Activated CD8-positive, alpha-beta T cell treated with anti-CD3 and anti-CD28 coated beads for 36 hours (primary cell): ENCODE data around the gene ACER3. TPM values are rescaled to one million over a fixed set of nuclear protein-coding genes. Genes with fewer than 3 reads are reported as not detected.

Experiments
- ATAC-seq: fragments of 200-7000 bp; cut with Tn5 transposase; one replicate; pipeline ENCODE4 v1.10.0; 2021; ENCODE audit warnings: mild to moderate bottlenecking, moderate library complexity
- CTCF ChIA-PET: fragments of 350-600 bp; sonication (Branson Sonifier 250); formaldehyde crosslinking; loops from one replicate; lab custom pipeline; 2021; ENCODE audit warnings: antibody characterized with exemption; lab: Charles Lee
- POLR2A ChIA-PET: fragments of 350-600 bp; sonication (Branson Sonifier 250); formaldehyde crosslinking; loops from one replicate; lab custom pipeline; 2021; ENCODE audit warnings: antibody characterized with exemption; lab: Charles Lee
- DNase-seq: peaks from one replicate; pipeline ENCODE4 v3.0.0-alpha.2; 2020
- H3K27ac Mint-ChIP-seq: one replicate; pipeline ENCODE4 v1.8.0; 2021; ENCODE audit warnings: mild to moderate bottlenecking, mixed read lengths
- H3K27me3 Mint-ChIP-seq: one replicate; pipeline ENCODE4 v1.8.0; 2021; ENCODE audit warnings: mixed read lengths
- H3K36me3 Mint-ChIP-seq: one replicate; pipeline ENCODE4 v1.8.0; 2021; ENCODE audit warnings: low read depth, mixed read lengths
- H3K4me1 Mint-ChIP-seq: one replicate; pipeline ENCODE4 v1.8.0; 2021; ENCODE audit warnings: low read depth, mixed read lengths
- H3K4me3 Mint-ChIP-seq: one replicate; pipeline ENCODE4 v1.8.0; 2021; ENCODE audit warnings: mild to moderate bottlenecking, moderate library complexity, mixed read lengths
- H3K9me3 Mint-ChIP-seq: one replicate; pipeline ENCODE4 v1.8.0; 2021; ENCODE audit warnings: mixed read lengths
- intact Hi-C: fragments of 100-400 bp; cut with micrococcal nuclease; formaldehyde crosslinking; loops from one replicate; pipeline ENCODE4 v1.10.0; 2022
- total RNA-seq, 2 experiments: library from RNA; stranded (reverse); gene quantifications; one replicate each; pipeline ENCODE4 v1.2.3, GENCODE V29; 2021
- TF ChIP-seq, protein P1 (sequence below): fragments of 200-600 bp; IDR thresholded peaks from one replicate; pipeline ENCODE4 v1.8.0; 2022; ENCODE audit warnings: antibody characterized with exemption, mild to moderate bottlenecking

Gene ACER3
- total RNA-seq, 2 experiments from 2014 or later: 10.0 to 10.2 TPM

DNA sequence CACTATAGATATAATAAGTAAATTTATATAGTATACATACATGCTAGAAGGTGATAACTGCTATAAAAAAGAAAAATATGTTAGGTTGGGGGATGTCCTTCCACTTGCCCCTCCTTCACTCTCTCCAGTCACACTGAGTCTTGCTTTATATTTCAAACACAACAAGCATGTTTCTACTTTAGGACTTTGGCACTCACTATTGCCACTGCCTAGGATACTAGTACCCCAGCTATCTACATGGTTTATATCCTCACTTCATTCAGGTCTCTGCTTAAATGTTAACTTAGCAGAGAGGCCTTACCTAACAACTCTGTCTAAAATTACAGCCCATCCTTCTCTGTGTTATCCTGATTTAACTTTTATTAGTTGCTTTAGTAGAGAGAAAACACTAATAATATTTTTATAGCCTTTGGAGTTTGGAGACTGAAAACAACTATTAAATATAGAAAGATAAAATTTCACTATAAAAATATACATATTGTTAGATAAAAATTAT lies 134.4 kb downstream of the ACER3 start:
- ChIA-PET POLR2A (no interaction called here), CTCF (no interaction called here)
- no peak for DNase-seq
- Mint-ChIP-seq H3K36me3 (no peaks in the 10 kb centered on the region), H3K4me1 (no peaks in the 10 kb centered on the region), H3K4me3 (no peak overlapping the region), H3K9me3 (no peaks in the 10 kb centered on the region), H3K27ac (no peak overlapping the region), H3K27me3 (no peaks in the 10 kb centered on the region)
- TF ChIP-seq, protein P1, sequence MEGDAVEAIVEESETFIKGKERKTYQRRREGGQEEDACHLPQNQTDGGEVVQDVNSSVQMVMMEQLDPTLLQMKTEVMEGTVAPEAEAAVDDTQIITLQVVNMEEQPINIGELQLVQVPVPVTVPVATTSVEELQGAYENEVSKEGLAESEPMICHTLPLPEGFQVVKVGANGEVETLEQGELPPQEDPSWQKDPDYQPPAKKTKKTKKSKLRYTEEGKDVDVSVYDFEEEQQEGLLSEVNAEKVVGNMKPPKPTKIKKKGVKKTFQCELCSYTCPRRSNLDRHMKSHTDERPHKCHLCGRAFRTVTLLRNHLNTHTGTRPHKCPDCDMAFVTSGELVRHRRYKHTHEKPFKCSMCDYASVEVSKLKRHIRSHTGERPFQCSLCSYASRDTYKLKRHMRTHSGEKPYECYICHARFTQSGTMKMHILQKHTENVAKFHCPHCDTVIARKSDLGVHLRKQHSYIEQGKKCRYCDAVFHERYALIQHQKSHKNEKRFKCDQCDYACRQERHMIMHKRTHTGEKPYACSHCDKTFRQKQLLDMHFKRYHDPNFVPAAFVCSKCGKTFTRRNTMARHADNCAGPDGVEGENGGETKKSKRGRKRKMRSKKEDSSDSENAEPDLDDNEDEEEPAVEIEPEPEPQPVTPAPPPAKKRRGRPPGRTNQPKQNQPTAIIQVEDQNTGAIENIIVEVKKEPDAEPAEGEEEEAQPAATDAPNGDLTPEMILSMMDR: no peak
- intact Hi-C loops: no loop called here
- no peak for ATAC-seq

DNA sequence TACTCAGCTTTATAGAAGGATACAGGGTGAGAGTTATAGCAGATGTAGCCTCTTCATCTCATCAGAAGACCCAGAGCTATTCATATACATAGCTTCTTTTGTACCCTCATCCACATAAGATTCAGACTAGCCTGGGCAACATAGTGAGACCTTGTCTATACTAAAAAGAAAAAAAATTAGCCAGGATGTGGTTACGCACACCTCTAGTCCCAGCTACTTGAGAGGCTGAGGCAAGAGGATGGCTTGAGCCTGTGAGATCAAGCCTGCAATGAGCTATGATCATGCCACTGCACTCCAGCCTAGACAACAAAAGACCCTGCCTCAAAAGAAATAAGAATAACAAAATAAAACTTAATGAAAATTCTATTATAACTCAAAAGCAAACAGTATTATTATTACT lies 136.8 kb downstream of the ACER3 start:
- H3K36me3 Mint-ChIP-seq: no peaks in the 10 kb centered on the region
- no peaks in the 10 kb centered on the region for H3K4me1 Mint-ChIP-seq
- no peak overlapping the region for H3K4me3 Mint-ChIP-seq
- TF ChIP-seq, protein P1: no peak
- DNase-seq: no peak
- H3K9me3 Mint-ChIP-seq: no peaks in the 10 kb centered on the region
- peak; percentile 27 for ATAC-seq
- H3K27me3 Mint-ChIP-seq: no peaks in the 10 kb centered on the region
- CTCF ChIA-PET: interaction anchor here (1.5 to 1.7 kb wide), 2 partner anchors 78 to 130 kb away, joined by 5 to 6 read pairs; no protein-coding TSS in a partner anchor
- POLR2A ChIA-PET: no interaction called here
- H3K27ac Mint-ChIP-seq: no peak overlapping the region
- intact Hi-C loops: no loop called here

DNA sequence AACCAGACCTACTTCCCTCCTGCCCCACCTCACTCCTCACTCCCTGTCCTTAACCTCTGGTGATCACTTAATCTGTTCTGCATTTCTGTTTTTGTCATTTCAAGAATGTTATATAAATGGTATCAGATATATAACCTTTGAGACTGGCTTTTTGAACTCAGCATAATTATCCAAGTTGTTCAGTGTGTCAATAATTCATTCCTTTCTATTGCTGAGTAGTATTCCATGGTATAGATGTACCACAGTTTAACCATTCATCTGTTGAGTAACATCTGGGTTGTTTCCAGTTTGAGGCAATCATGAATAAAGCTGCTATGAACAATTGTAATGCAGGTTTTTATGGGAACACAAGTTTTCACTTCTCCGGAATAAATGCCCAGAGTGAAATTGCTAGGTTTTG lies 138.9 kb downstream of the ACER3 start:
- TF ChIP-seq, protein P1: no peak
- ChIA-PET POLR2A (no interaction called here), CTCF (interaction anchor here (1.4 kb wide), 1 partner anchor 80 kb away, joined by 4 read pairs; no protein-coding TSS in a partner anchor)
- DNase-seq: no peak
- intact Hi-C loops: no loop called here
- Mint-ChIP-seq H3K36me3 (no peaks in the 10 kb centered on the region), H3K9me3 (no peaks in the 10 kb centered on the region), H3K4me1 (no peaks in the 10 kb centered on the region), H3K27me3 (no peaks in the 10 kb centered on the region), H3K4me3 (no peak overlapping the region), H3K27ac (no peak overlapping the region)
- ATAC-seq: no peak

DNA sequence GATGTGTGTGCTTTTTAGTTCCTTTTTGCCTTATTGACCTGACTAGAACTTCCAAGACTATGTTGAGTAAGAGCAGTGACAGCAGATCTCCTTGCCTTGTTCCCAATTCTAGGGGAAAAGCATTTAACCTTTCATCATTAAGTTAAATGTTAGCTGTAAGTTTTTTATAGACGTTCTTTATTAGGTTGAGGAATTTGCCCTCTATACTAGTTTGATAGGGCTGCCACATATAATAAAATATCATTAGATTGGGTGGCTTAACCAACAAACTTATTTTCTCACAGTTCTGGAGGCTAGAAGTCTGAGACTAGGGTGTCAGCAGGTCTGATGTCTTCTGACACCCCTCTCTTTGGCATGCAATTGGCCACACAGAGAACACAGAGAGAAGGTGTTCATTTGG lies 140.9 kb downstream of the ACER3 start:
- Mint-ChIP-seq H3K36me3 (no peaks in the 10 kb centered on the region), H3K27me3 (no peaks in the 10 kb centered on the region), H3K9me3 (no peaks in the 10 kb centered on the region), H3K4me1 (no peaks in the 10 kb centered on the region), H3K27ac (no peak overlapping the region), H3K4me3 (no peak overlapping the region)
- ChIA-PET POLR2A (no interaction called here), CTCF (no interaction called here)
- no peak for DNase-seq
- ATAC-seq: no peak
- TF ChIP-seq, protein P1: no peak
- intact Hi-C loops: no loop called here

DNA sequence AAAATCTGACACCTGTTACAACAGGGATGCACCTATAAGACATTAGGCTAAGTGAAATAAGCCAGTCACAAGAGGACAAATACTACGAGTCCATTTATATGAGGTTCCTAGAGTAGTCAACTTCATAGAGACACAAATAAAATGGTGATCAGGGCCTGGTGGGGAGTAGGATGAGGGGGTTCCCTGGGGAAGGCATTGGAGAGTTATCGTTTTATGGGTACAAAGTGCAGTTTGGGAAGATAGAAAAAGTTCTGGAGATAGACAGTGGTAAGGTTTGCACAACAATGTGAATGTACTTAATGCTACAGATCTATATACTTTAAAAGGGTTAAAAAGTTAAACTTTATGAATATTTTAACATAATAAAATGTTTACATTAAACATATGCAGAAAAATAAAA lies 142.1 kb downstream of the ACER3 start:
- H3K27ac Mint-ChIP-seq: no peak overlapping the region
- ChIA-PET POLR2A (interaction anchor here (0.6 kb wide), 1 partner anchor 8 kb away, joined by 3 read pairs; no protein-coding TSS in a partner anchor), CTCF (interaction anchor here (1.1 to 1.7 kb wide), 2 partner anchors 11 to 16 kb away, joined by 3 read pairs; no protein-coding TSS in a partner anchor)
- H3K27me3 Mint-ChIP-seq: no peaks in the 10 kb centered on the region
- no peaks in the 10 kb centered on the region for H3K9me3 Mint-ChIP-seq
- TF ChIP-seq, protein P1: no peak
- intact Hi-C loops: no loop called here
- no peaks in the 10 kb centered on the region for H3K36me3 Mint-ChIP-seq
- ATAC-seq (no peak), DNase-seq (no peak)
- no peak overlapping the region for H3K4me3 Mint-ChIP-seq
- H3K4me1 Mint-ChIP-seq: no peaks in the 10 kb centered on the region
